ENCODE results near the gene TLE3.

The TLE3 gene

GRCh38 chr15:69998541-69999391, 99.0 kb downstream of the TLE3 start:
- Histone ChIP-seq H3K4me1 (ENCODE audit: control insufficient read depth, insufficient read depth, low read length) (no peaks in the 10 kb centered on the region), H3K36me3 (ENCODE audit: control insufficient read depth, insufficient read depth, low read length) (no peaks in the 10 kb centered on the region), H3K9ac (ENCODE audit: low read depth, low read length) (no peak overlapping the region), H3K4me3 (ENCODE audit: low read depth, low read length) (no peak overlapping the region), H3K27me3 (ENCODE audit: control insufficient read depth, insufficient read depth, low read length) (no peaks in the 10 kb centered on the region), H3K9me3 (ENCODE audit: control insufficient read depth, insufficient read depth, low read length) (no peaks in the 10 kb centered on the region)

GRCh38 chr15:69997813-69998212, 99.9 kb downstream of the TLE3 start:
- H3K4me1 ChIP-seq (ENCODE audit: control insufficient read depth, insufficient read depth, low read length): no peaks in the 10 kb centered on the region
- no peak overlapping the region for H3K9ac ChIP-seq (ENCODE audit: low read depth, low read length)
- H3K9me3 ChIP-seq (ENCODE audit: control insufficient read depth, insufficient read depth, low read length): no peaks in the 10 kb centered on the region
- no peaks in the 10 kb centered on the region for H3K27me3 ChIP-seq (ENCODE audit: control insufficient read depth, insufficient read depth, low read length)
- no peaks in the 10 kb centered on the region for H3K36me3 ChIP-seq (ENCODE audit: control insufficient read depth, insufficient read depth, low read length)
- H3K4me3 ChIP-seq (ENCODE audit: low read depth, low read length): no peak overlapping the region
